CD4-positive, alpha-beta T cell treated with Interleukin-4 for 1 hour (primary cell): ENCODE measurements around the gene EEF1AKMT4.

Experiments
- DNase-seq, 2 donors: peaks; one replicate each; pipeline ENCODE4 v3.0.0-alpha.2; 2020 to 2022

The EEF1AKMT4 gene

DNA sequence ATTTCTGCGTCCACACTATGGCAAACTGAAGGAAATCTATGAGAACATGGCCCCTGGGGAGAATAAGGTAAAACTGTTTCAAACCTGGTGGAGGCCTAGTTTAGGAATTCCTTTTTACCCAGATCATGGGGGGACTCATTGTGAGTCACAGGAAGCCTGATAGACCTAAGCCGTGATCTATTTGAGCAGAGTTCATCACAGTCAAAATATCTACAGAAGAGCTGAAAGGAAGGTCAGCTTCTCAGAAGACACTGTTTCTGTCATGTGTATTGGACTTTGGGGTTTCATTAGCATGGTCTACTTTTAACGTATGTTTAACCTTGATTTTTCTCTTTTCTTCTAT lies 50.9 kb downstream of the EEF1AKMT4 start:
- no peak for DNase-seq

DNA sequence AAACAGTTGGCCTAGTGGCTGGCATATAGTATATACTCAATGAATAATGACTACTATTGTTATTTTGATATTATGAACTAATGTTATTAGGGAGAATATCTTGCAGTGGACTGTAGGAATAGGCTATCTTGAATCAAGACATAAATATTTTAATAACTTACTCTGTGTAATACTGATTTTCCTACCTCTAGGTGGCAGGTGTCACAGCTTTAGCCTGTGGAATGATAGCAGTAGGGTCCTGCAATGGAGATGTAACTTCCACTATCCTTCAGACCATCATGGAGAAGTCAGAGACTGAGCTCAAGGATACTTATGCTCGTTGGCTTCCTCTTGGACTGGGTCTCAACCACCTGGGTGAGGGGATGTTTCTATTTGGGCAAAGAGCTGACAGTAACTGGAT lies 56.1 kb downstream of the EEF1AKMT4 start:
- no peak for DNase-seq

DNA sequence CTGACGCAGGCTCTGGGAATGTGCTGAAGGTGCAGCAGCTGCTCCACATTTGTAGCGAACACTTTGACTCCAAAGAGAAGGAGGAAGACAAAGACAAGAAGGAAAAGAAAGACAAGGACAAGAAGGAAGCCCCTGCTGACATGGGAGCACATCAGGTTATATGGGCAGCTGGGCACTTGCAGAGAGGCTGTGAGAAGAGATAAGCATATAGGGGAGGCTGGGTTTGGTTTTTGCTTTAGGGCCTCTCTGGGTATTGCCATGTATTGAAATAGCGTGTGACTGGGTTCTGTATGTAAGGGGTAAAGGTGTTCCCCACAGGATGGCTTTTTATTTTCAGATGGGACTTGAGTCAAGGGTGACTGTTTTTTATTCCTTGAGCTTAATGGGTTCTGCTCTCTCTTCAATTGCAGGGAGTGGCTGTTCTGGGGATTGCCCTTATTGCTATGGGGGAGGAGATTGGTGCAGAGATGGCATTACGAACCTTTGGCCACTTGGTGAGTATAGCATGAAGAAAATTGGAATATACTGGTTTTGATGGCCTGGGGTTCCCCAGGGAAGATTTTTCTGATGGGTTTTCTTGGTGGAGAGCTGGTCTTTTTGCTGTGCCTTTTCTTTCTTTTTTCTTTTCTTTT lies 57.0 kb downstream of the EEF1AKMT4 start:
- DNase-seq, result no peak

DNA sequence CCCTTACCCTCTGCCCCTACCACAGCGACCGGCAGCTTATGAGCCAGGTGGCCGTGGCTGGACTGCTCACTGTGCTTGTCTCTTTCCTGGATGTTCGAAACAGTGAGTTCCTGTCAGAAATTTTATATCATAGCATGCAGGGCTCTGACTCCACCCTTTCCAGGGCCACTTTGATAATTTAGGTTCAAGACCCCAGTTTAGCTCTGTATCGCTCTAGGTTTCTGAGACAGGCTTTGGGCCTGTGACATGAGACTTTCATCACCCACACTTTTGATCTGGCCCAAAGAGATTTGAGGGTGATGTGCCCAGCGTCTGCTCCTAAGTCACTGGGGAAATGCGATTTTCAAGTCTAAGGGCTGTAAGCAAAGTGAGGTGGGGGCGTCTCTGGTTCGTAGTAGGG lies 58.4 kb downstream of the EEF1AKMT4 start:
- DNase-seq, result no peak
